ENCODE measurements around the gene NSD1. TPM values are rescaled to one million over a fixed set of nuclear protein-coding genes. Genes with fewer than 3 reads are reported as not detected.

Gene NSD1
- total RNA-seq, 1 donor = 53.2 TPM

DNA sequence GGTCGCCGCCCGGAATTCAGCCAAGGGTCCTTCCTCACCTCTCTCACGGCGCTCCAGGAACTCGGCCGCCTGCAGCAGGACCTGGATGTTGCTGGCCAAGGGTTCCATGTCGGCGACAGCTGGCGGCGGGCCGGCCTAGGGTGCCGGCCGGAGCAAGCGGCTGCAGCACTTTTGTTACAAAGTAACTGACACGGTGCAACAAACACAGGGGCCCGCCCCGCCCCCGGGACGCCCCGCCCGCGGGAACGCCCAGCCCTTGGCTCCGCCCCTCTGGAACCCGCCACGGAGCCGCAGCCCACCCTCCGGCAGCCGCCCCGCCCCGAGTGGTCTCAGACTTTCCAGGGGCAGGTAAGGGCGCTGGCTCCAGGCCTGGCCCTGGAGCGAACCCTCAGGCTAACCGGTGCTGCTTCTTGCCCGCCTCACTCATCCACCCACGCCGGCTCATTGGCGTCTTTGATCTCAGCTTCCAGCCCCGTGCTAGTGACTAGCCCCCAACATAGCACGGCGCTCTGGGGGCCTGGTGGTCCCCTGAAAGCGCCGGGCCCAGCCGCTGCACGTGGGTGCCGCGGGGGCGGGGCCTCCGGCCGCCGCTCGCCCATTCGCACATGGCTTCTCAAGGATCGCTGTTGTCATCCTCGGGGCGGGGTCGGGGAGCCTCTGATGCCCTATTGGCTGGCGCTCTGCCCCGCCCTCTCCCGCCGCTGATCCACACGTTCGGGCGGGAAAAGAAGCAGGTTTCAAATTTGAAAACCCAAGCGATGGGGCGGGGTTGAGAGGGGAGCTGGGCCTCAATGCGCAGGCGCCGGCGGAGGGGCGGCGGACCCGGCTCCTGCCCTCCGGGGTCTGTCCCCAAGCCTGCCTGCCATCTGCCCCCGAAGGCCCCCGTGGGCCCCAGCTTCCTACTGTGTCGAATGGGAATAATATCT, 178.4 kb downstream of the NSD1 start, which contains the start of gene MXD3:
Gene MXD3 (minus strand): TSS at position 176 of the 926 bp plus-strand sequence. CDS start 68 bp downstream, at position 108.
- DNase-seq (ENCODE audit: insufficient read length, low spot score, missing footprints) = peak; percentile 100
- peaks cover 21% of the 10 kb centered on the region for H3K79me2 ChIP-seq (ENCODE audit: insufficient read depth, low read length)
- TF ChIP-seq, protein P1, sequence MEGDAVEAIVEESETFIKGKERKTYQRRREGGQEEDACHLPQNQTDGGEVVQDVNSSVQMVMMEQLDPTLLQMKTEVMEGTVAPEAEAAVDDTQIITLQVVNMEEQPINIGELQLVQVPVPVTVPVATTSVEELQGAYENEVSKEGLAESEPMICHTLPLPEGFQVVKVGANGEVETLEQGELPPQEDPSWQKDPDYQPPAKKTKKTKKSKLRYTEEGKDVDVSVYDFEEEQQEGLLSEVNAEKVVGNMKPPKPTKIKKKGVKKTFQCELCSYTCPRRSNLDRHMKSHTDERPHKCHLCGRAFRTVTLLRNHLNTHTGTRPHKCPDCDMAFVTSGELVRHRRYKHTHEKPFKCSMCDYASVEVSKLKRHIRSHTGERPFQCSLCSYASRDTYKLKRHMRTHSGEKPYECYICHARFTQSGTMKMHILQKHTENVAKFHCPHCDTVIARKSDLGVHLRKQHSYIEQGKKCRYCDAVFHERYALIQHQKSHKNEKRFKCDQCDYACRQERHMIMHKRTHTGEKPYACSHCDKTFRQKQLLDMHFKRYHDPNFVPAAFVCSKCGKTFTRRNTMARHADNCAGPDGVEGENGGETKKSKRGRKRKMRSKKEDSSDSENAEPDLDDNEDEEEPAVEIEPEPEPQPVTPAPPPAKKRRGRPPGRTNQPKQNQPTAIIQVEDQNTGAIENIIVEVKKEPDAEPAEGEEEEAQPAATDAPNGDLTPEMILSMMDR (IDR thresholded peaks at IDR 0.05; ENCODE audit: extremely low read depth, low read depth, low read length) = no peak
- H3K9me3 ChIP-seq (ENCODE audit: low read depth, low read length) = no peaks in the 10 kb centered on the region
- H3K36me3 ChIP-seq (ENCODE audit: insufficient read depth, low read length) = peaks cover 15% of the 10 kb centered on the region
- peak within 1 kb of the TSS; percentile 69 for H3K27ac ChIP-seq (ENCODE audit: low read depth, low read length)
- H3K27me3 ChIP-seq (ENCODE audit: insufficient read depth, low read length) = no peaks in the 10 kb centered on the region
- H3K4me3 ChIP-seq (ENCODE audit: insufficient read depth, low read length) = peak within 1 kb of the TSS; percentile 80
- peak within 1 kb of the TSS; percentile 62 for H2AFZ ChIP-seq (ENCODE audit: low read length)
- peaks cover 29% of the 10 kb centered on the region for H3K4me1 ChIP-seq (ENCODE audit: insufficient read depth, low read length)
- H4K20me1 ChIP-seq (ENCODE audit: insufficient read depth, low read length) = peaks cover 20% of the 10 kb centered on the region
- peak within 1 kb of the TSS; percentile 95 for H3K4me2 ChIP-seq (ENCODE audit: insufficient read depth, low read length)

DNA sequence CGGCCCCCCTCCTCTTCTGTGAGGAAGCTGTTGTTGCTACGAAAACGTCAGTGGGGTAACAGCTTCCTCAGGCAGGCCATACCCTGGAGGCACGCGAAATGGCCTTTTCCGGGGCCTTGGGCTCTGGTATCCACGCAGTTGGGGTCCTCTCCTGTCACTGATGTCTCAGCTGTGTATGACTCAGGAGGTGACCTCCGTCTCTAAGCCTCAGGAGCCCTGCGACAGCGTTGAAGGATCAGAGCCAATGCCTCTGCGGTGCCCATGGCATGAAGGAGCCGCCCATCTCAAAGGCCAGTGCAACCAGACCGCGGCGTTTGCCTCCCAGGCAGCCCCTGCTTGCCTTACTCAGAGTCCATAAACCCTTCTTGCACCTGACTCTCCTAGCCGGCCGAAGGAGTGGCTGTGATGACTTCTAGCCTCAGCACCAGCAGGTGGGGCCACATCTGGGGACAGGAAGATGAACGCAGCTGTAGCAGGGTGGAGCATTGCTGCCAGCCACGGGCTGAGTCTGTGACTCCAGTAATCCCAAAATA, 179.1 kb downstream of the NSD1 start:
- Histone ChIP-seq H2AFZ (ENCODE audit: low read length) (no peak overlapping the region), H3K4me3 (ENCODE audit: insufficient read depth, low read length) (peak overlapping the region; percentile 80), H3K27ac (ENCODE audit: low read depth, low read length) (peak overlapping the region; percentile 69), H3K79me2 (ENCODE audit: insufficient read depth, low read length) (peaks cover 19% of the 10 kb centered on the region), H3K4me2 (ENCODE audit: insufficient read depth, low read length) (peak overlapping the region; percentile 95), H4K20me1 (ENCODE audit: insufficient read depth, low read length) (peaks cover 27% of the 10 kb centered on the region), H3K9me3 (ENCODE audit: low read depth, low read length) (no peaks in the 10 kb centered on the region), H3K4me1 (ENCODE audit: insufficient read depth, low read length) (peaks cover 29% of the 10 kb centered on the region), H3K36me3 (ENCODE audit: insufficient read depth, low read length) (peaks cover 8% of the 10 kb centered on the region), H3K27me3 (ENCODE audit: insufficient read depth, low read length) (no peaks in the 10 kb centered on the region)
- peak; percentile 54 for DNase-seq (ENCODE audit: insufficient read length, low spot score, missing footprints)
- TF ChIP-seq, protein P1 (IDR thresholded peaks at IDR 0.05; ENCODE audit: extremely low read depth, low read depth, low read length) = no peak

DNA sequence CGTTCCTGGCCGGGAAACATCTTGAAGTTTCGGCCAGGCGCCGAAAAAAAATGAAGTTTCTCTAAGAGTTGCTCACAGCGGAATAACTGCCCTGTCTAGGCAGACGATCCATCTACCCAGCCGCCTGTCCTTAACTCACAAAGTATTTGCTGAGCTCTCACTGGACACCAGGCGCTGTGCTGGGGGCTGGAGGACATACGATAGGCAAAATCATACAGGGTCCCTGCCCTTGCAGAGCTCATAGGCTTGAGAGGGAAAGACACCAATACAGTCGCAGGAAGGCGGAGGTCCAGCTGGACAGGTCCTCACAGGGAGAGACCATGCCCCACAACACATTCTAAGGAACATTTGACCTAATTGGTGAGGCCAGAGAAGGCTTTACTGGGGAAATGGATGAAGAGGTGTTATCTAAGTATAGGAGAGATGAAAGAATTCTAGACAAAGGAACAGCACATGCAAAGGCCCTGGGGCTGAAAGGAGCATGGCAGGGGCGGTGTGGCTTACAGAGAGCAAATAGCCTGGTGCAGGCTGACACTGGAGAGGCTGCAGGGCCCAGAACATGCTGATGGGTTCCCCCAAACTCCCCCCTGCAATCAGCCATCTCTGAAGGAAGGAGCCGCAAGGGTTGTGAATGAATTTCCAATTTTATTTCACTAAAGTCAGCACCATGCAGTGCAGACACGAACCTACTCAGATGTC, 180.1 kb downstream of the NSD1 start:
- H3K4me3 ChIP-seq (ENCODE audit: insufficient read depth, low read length) = no peak overlapping the region
- DNase-seq (ENCODE audit: insufficient read length, low spot score, missing footprints) = peak; percentile 41
- no peak overlapping the region for H3K4me2 ChIP-seq (ENCODE audit: insufficient read depth, low read length)
- H3K36me3 ChIP-seq (ENCODE audit: insufficient read depth, low read length) = peaks cover 8% of the 10 kb centered on the region
- H3K9me3 ChIP-seq (ENCODE audit: low read depth, low read length) = no peaks in the 10 kb centered on the region
- H3K27me3 ChIP-seq (ENCODE audit: insufficient read depth, low read length) = no peaks in the 10 kb centered on the region
- H4K20me1 ChIP-seq (ENCODE audit: insufficient read depth, low read length) = peaks cover 31% of the 10 kb centered on the region
- peaks cover 29% of the 10 kb centered on the region for H3K4me1 ChIP-seq (ENCODE audit: insufficient read depth, low read length)
- H3K79me2 ChIP-seq (ENCODE audit: insufficient read depth, low read length) = peaks cover 19% of the 10 kb centered on the region
- H3K27ac ChIP-seq (ENCODE audit: low read depth, low read length) = no peak overlapping the region
- no peak overlapping the region for H2AFZ ChIP-seq (ENCODE audit: low read length)
- TF ChIP-seq, protein P1 (IDR thresholded peaks at IDR 0.05; ENCODE audit: extremely low read depth, low read depth, low read length) = no peak

All from osteoblast (primary cell).